Erythroblast (primary cell): ENCODE results near the gene VPS37C.
"Not testable (repeated sequence)": the region's sequence is repeated elsewhere in the genome, so short reads cannot be mapped to it uniquely, and the experiment has no call there.

Experiments
- GATA1 ChIP-seq: IDR thresholded peaks from 2 replicates; pipeline ENCODE4 v1.6.1; 2011; ENCODE audit warnings: low read depth, mild to moderate bottlenecking, control low read depth, low read length, moderate library complexity
- POLR2A ChIP-seq: IDR thresholded peaks from 2 replicates; pipeline ENCODE4 v1.6.1; 2011; ENCODE audit warnings: mild to moderate bottlenecking, low read length

GRCh38 chr11:61203873-61204272 is 42.6 kb upstream of the VPS37C start:
- TF ChIP-seq POLR2A, GATA1: not testable (repeated sequence)
